PFSK-1 (cell line): ENCODE results near the gene RPAP2.

Source experiments
- FOXP2 ChIP-seq: optimal IDR thresholded peaks from 2 replicates; pipeline ENCODE3; 2011; ENCODE audit warnings: borderline replicate concordance, control low read depth, inconsistent platforms; ENCODE audit not compliant: insufficient read depth; ENCODE audit errors: extremely low read length, extremely low read depth
- POLR2AphosphoS5 ChIP-seq: IDR thresholded peaks from 2 replicates; pipeline ENCODE4 v1.6.1; 2012; ENCODE audit warnings: low read depth, mild to moderate bottlenecking, control low read depth, low read length, moderate library complexity
- SIN3A ChIP-seq: IDR thresholded peaks from 2 replicates; pipeline ENCODE4 v1.6.1; 2012; ENCODE audit warnings: mild to moderate bottlenecking, low read length, moderate library complexity, borderline replicate concordance; ENCODE audit not compliant: insufficient read depth
- TAF1 ChIP-seq: IDR thresholded peaks from 2 replicates; pipeline ENCODE4 v1.6.1; 2012; ENCODE audit warnings: low read length, control low read depth, borderline replicate concordance; ENCODE audit not compliant: insufficient read depth
- TF ChIP-seq, protein P1 (sequence below), 2 experiments: IDR thresholded peaks; 2 replicates each; pipeline versions ENCODE4 v1.6.1 to v1.8.0; 2011 to 2012; ENCODE audit warnings: low read depth in 2 of 2, low read length in 2 of 2, control low read depth in 1 of 2, inconsistent platforms in 1 of 2, mild to moderate bottlenecking in 1 of 2, moderate library complexity in 1 of 2; ENCODE audit not compliant: insufficient read depth in 1 of 2

RPAP2 gene

GRCh38 chr1:92329347-92330129 is 30.7 kb downstream of the RPAP2 start:
- TF ChIP-seq, protein P1, sequence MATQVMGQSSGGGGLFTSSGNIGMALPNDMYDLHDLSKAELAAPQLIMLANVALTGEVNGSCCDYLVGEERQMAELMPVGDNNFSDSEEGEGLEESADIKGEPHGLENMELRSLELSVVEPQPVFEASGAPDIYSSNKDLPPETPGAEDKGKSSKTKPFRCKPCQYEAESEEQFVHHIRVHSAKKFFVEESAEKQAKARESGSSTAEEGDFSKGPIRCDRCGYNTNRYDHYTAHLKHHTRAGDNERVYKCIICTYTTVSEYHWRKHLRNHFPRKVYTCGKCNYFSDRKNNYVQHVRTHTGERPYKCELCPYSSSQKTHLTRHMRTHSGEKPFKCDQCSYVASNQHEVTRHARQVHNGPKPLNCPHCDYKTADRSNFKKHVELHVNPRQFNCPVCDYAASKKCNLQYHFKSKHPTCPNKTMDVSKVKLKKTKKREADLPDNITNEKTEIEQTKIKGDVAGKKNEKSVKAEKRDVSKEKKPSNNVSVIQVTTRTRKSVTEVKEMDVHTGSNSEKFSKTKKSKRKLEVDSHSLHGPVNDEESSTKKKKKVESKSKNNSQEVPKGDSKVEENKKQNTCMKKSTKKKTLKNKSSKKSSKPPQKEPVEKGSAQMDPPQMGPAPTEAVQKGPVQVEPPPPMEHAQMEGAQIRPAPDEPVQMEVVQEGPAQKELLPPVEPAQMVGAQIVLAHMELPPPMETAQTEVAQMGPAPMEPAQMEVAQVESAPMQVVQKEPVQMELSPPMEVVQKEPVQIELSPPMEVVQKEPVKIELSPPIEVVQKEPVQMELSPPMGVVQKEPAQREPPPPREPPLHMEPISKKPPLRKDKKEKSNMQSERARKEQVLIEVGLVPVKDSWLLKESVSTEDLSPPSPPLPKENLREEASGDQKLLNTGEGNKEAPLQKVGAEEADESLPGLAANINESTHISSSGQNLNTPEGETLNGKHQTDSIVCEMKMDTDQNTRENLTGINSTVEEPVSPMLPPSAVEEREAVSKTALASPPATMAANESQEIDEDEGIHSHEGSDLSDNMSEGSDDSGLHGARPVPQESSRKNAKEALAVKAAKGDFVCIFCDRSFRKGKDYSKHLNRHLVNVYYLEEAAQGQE (IDR thresholded peaks at IDR 0.05; ENCODE audit: insufficient read depth in 1 of 2, low read depth in 2 of 2, low read length in 2 of 2): no peak
- TF ChIP-seq POLR2AphosphoS5 (no peak), FOXP2 (no peak)

DNA sequence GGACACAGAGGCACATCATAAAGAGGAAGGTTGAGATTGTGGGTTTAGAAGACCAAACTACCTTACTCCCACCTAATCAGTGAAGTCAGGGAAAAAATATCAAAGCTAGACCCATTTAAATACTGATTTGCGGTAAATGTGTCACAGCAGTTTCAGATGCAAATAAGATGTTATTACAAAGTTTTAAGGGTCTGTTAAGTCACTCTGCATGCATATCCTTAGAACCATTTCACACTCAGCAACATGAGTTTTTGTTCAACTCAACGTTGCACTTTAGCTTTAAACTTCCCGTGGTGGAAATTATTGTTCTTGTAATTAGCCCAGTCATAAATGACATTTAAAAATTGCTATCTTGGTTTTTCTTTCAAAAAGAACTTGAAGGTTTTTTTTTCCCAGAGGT is 34.8 kb downstream of the RPAP2 start:
- TF ChIP-seq, protein P1 (IDR thresholded peaks at IDR 0.05; ENCODE audit: insufficient read depth in 1 of 2, low read depth in 2 of 2, low read length in 2 of 2): no peak
- TF ChIP-seq POLR2AphosphoS5: no peak
- no peak for TF ChIP-seq FOXP2
- TF ChIP-seq SIN3A: no peak
- TF ChIP-seq TAF1: no peak

GRCh38 chr1:92340154-92340553 is 41.3 kb downstream of the RPAP2 start:
- TF ChIP-seq SIN3A (no peak), TAF1 (no peak), FOXP2 (no peak), POLR2AphosphoS5 (no peak)
- TF ChIP-seq, protein P1 (IDR thresholded peaks at IDR 0.05; ENCODE audit: insufficient read depth in 1 of 2, low read depth in 2 of 2, low read length in 2 of 2): no peak

- TF ChIP-seq POLR2AphosphoS5 (no peak), TAF1 (no peak), SIN3A (no peak), FOXP2 (no peak)
- TF ChIP-seq, protein P1 (IDR thresholded peaks at IDR 0.05; ENCODE audit: insufficient read depth in 1 of 2, low read depth in 2 of 2, low read length in 2 of 2): no peak
These were observed 43.5 kb downstream of the RPAP2 start for GRCh38 chr1:92342401-92342800.

DNA sequence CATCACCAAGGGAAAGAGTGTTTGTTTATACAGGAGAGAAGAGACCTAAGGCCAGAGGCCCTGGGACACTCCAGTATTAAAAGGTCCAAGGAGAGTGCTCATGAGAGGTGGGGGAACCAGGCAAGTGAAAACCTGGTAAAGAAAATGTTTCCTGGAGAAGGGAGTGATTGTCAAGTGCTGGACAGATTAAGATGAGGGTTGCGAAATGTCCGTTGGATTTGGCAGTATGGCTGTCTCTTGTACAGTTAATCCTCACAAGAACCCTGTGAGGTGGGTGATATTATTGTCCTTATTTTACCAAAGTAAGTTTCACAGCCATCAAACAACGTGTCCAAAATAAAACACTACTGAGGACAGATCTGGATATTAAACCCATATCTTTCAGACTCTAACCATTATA is 44.2 kb downstream of the RPAP2 start:
- TF ChIP-seq, protein P1 (IDR thresholded peaks at IDR 0.05; ENCODE audit: insufficient read depth in 1 of 2, low read depth in 2 of 2, low read length in 2 of 2): no peak
- TF ChIP-seq SIN3A: no peak
- no peak for TF ChIP-seq FOXP2
- TF ChIP-seq TAF1: no peak
- no peak for TF ChIP-seq POLR2AphosphoS5
